GM18505 (cell line): ENCODE measurements around the gene UPP1.

Source experiments
- ATAC-seq: cut with Tn5 transposase; IDR thresholded peaks from one replicate; pipeline ENCODE4 v1.9.1; 2021; ENCODE audit not compliant: unreplicated experiment
- POLR2A ChIP-seq: IDR thresholded peaks from 4 replicates; pipeline ENCODE4 v1.6.1; 2011; ENCODE audit warnings: borderline replicate concordance; ENCODE audit not compliant: insufficient read depth, insufficient read length; ENCODE audit errors: extremely low read depth

UPP1 gene

GRCh38 chr7:48091506-48092433 is 2.7 kb downstream of the UPP1 start:
- ATAC-seq: no peak
- TF ChIP-seq POLR2A: no peak

- TF ChIP-seq POLR2A: no peak
- ATAC-seq: no peak
These were observed 5.8 kb downstream of the UPP1 start for GRCh38 chr7:48094861-48095293.

- no peak for ATAC-seq
- TF ChIP-seq POLR2A: no peak
These were observed 7.2 kb downstream of the UPP1 start for GRCh38 chr7:48096273-48096672.

GRCh38 chr7:48097521-48098231 is 8.6 kb downstream of the UPP1 start:
- no peak for ATAC-seq
- TF ChIP-seq POLR2A: no peak

GRCh38 chr7:48098846-48099245 is 9.8 kb downstream of the UPP1 start:
- no peak for ATAC-seq
- no peak for TF ChIP-seq POLR2A

GRCh38 chr7:48099781-48100180 is 10.7 kb downstream of the UPP1 start:
- TF ChIP-seq POLR2A: no peak
- ATAC-seq: no peak

- TF ChIP-seq POLR2A: no peak
- ATAC-seq: no peak
These were observed 12.3 kb downstream of the UPP1 start for GRCh38 chr7:48101352-48101751.

- ATAC-seq: no peak
These were observed 12.9 kb downstream of the UPP1 start for GRCh38 chr7:48101968-48102367.

GRCh38 chr7:48102530-48102929 is 13.5 kb downstream of the UPP1 start:
- no peak for ATAC-seq
- no peak for TF ChIP-seq POLR2A

More at GRCh38 chr7:48101968-48102367, 12.9 kb downstream of the UPP1 start:
- no peak for TF ChIP-seq POLR2A

GRCh38 chr7:48105045-48105444 is 16.0 kb downstream of the UPP1 start:
- no peak for ATAC-seq
- no peak for TF ChIP-seq POLR2A

- ATAC-seq: no peak
- no peak for TF ChIP-seq POLR2A
These were observed 18.0 kb downstream of the UPP1 start for GRCh38 chr7:48106906-48107659.

GRCh38 chr7:48107926-48108472 is 18.9 kb downstream of the UPP1 start:
- TF ChIP-seq POLR2A: no peak
- ATAC-seq: no peak
